Placental epithelial cell (primary cell): ENCODE data around the gene PNPT1. TPM values are rescaled to one million over a fixed set of nuclear protein-coding genes. Genes with fewer than 3 reads are reported as not detected.

Experiments used
- total RNA-seq: library from RNA; depleted of rRNA; stranded (reverse); fragments of >200 nt; gene quantifications from 2 replicates; pipeline ENCODE4 v1.2.3, GENCODE V29; 2012

Gene PNPT1
- total RNA-seq, result 6.3 and 10.8 TPM in 2 replicates

GRCh38 chr2:55693181-55694125 is at the start of gene PNPT1:
Gene PNPT1 (minus strand): TSS chr2:55693844. CDS start chr2:55693823, 21 bp downstream.

GRCh38 chr2:55617175-55618024 is 76.2 kb downstream of the PNPT1 start, which contains the start of gene PPP4R3B:
Gene PPP4R3B (minus strand): TSS chr2:55617622. CDS start chr2:55617285, 337 bp downstream.

Other genes starting within 250 kb of the PNPT1 start
- 5.1 and 16.5 TPM in 2 replicates for gene CFAP36, start 174.1 kb downstream of the PNPT1 start, total RNA-seq
- gene PPP4R3B, start 76.2 kb downstream of the PNPT1 start, total RNA-seq, result 39.3 and 47.8 TPM in 2 replicates
- 249 and 337 TPM in 2 replicates for gene EFEMP1, start 229.9 kb upstream of the PNPT1 start, total RNA-seq